Epithelial cell of esophagus (primary cell): ENCODE data around the gene PNCK.
A peak's percentile ranks its signal among the peaks of the same experiment; 100 is the strongest.

ENCODE experiments used
- DNase-seq: peaks from one replicate; pipeline ENCODE4 v3.0.0; 2010; ENCODE audit warnings: low read depth
- H3K4me3 ChIP-seq: 2 replicates; pipeline ENCODE4 v1.5.1; 2011; ENCODE audit warnings: mild to moderate bottlenecking, low read length, control low read depth
- TF ChIP-seq, protein P1 (sequence below): IDR thresholded peaks from 2 replicates; pipeline ENCODE4 v1.5.1; 2011; ENCODE audit warnings: low read depth, mild to moderate bottlenecking, low read length, control low read depth, inconsistent platforms; ENCODE audit not compliant: insufficient read depth; ENCODE audit errors: missing control alignments

Gene PNCK

GRCh38 chrX:153649178-153649914 is 24.3 kb downstream of the PNCK start:
- H3K4me3 ChIP-seq: no peak overlapping the region
- TF ChIP-seq, protein P1, sequence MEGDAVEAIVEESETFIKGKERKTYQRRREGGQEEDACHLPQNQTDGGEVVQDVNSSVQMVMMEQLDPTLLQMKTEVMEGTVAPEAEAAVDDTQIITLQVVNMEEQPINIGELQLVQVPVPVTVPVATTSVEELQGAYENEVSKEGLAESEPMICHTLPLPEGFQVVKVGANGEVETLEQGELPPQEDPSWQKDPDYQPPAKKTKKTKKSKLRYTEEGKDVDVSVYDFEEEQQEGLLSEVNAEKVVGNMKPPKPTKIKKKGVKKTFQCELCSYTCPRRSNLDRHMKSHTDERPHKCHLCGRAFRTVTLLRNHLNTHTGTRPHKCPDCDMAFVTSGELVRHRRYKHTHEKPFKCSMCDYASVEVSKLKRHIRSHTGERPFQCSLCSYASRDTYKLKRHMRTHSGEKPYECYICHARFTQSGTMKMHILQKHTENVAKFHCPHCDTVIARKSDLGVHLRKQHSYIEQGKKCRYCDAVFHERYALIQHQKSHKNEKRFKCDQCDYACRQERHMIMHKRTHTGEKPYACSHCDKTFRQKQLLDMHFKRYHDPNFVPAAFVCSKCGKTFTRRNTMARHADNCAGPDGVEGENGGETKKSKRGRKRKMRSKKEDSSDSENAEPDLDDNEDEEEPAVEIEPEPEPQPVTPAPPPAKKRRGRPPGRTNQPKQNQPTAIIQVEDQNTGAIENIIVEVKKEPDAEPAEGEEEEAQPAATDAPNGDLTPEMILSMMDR: peak; percentile 7
- DNase-seq: peak; percentile 30

GRCh38 chrX:153648358-153649177 is 25.0 kb downstream of the PNCK start:
- TF ChIP-seq, protein P1: no peak
- no peak for DNase-seq
- H3K4me3 ChIP-seq: no peak overlapping the region

DNA sequence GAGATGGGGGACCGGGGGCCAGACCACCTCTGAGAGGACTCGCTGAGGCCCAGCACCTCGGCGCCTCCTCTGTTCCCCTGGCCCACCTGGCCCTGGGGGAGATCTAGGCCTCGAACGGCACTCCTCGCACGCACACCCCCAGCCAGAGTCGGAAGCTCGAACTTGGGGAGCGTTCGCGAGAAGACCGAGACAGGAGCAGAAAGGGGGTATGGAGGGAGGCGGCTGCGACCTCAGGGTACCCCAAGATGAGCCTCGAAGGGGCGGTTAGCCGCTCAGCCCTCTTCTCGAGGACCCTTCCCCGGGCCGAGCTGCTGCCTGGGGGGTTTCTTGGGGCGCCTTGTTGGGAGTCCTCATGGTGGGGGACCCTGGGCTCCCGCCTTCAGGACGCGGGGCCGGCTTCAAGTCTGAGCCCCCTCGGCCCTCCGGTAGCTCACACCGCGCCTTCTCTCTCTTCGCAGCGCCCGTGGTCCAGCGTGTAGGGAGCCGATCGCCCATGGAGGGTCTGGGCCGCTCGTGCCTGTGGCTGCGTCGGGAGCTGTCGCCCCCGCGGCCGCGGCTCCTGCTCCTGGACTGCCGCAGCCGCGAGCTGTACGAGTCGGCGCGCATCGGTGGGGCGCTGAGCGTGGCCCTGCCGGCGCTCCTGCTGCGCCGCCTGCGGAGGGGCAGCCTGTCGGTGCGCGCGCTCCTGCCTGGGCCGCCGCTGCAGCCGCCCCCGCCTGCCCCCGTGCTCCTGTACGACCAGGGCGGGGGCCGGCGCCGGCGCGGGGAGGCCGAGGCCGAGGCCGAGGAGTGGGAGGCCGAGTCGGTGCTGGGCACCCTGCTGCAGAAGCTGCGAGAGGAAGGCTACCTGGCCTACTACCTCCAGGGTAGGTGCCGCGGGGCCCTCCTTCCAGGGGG is 25.9 kb downstream of the PNCK start:
- DNase-seq: no peak
- TF ChIP-seq, protein P1: no peak
- no peak overlapping the region for H3K4me3 ChIP-seq

DNA sequence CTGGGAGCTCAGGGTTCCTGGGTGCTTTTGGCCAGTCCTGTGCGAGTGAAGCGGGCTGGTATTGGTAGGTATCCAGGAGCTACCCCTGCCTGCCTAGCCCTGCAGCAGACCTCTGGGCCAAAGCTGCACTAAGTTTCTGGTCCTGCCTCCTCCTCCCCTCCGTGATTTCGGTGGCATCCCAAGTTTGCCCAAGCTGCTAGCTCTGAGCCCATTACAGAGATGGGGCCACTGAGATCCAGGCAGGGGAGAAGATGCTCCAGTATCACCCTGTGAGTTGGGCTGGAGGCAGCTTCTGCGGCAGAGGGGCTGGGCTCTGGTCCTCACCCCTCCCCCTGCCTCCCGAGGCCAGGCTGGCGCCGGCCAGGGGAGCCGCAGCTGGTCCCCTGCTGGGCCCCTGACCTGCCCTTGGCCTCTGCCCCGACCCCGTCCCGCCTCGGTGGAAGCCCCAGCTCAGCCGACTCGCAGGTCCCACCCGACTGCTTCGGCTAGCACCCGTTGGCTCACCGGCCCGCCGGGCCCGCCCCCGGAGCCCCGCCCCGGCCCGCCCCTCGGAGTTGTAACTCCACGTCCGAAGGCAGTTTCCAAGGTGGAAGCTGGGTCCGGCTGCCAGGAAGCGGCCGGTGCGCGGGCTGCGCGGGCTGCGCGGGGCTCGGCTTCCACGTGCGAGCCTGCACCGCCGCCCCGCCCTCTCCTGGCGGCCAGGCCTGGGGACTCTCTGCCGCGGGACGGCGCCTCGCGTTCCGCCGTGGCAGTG is 26.8 kb downstream of the PNCK start, which contains the start of gene DUSP9:
Gene DUSP9 (plus strand): TSS at position 584 of the 754 bp plus-strand sequence. CDS start 751 bp downstream, outside the sequence.
- TF ChIP-seq, protein P1: no peak
- H3K4me3 ChIP-seq: no peak within 1 kb of the TSS
- DNase-seq: peak; percentile 53

DNA sequence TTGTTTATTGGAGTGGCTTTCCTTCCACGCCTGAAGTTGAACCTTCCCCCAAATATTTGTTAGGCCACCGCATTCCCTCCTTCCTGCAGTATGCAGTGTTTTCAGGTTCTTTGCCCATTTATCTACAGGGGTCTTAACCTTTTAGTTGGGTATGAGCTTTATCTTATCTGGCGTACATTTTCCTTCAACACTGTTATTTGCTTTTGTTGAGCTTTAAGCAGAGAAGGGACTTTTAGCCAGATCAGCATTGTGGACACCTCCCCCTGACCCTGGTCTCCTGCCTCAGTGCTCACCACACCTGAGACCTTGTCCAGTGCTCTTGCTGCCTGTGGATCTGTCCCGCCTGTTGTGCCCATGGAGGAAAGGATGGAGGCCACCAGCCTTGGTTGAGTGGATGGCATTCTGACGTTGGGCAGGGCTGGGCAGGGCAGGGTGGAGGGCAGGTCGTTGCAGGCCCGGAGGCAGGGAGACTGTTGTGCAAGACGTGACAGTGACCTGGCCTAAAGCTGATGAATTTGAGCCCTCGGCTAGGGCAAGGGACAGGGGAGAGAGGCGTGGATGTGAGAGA is 27.6 kb downstream of the PNCK start:
- no peak overlapping the region for H3K4me3 ChIP-seq
- DNase-seq: peak; percentile 44
- TF ChIP-seq, protein P1: no peak

DNA sequence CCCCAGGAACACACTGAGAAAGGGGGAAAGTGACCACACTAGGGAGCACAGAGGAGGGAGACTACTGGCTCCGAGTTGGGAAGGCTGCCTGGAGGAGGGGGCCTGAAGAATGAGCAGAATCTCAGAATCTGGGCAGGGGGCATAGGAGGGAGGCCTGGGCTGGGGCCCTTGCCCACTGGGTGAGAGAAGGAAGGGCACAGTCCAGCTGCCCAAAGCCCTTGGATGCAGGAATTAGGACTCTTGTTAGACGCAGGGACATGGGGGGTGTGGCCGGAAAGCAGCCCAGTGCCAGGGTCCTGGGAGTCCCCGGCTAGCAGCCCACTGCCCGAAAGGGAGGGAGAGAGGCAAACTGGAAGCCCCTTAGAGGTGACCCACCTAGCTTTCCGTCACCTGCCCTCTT is 28.5 kb downstream of the PNCK start:
- H3K4me3 ChIP-seq: no peak overlapping the region
- no peak for DNase-seq
- TF ChIP-seq, protein P1: no peak
